Measurements from ENCODE around the gene CD302.
"Not testable (repeated sequence)": the region's sequence is repeated elsewhere in the genome, so short reads cannot be mapped to it uniquely, and the experiment has no call there.

The CD302 gene

GRCh38 chr2:159785195-159785594, 12.8 kb downstream of the CD302 start:
- no peak for TF ChIP-seq CTCF (IDR thresholded peaks at IDR 0.05; ENCODE audit: insufficient read depth, low read length, poor library complexity, severe bottlenecking)
- Histone ChIP-seq H3K27me3 (replicated peaks; ENCODE audit: control insufficient read depth, insufficient read depth, low read length) (no peaks in the 10 kb centered on the region), H3K4me3 (replicated peaks; ENCODE audit: low read depth, low read length) (no peak overlapping the region), H3K36me3 (ENCODE audit: control insufficient read depth, insufficient read depth, low read length) (no peaks in the 10 kb centered on the region)
- no peak for DNase-seq (ENCODE audit: extremely low read depth, insufficient read length)

GRCh38 chr2:159784744-159785143, 13.3 kb downstream of the CD302 start:
- not testable (repeated sequence) for H3K27me3 ChIP-seq (replicated peaks; ENCODE audit: control insufficient read depth, insufficient read depth, low read length); DNase-seq (ENCODE audit: extremely low read depth, insufficient read length); H3K4me3 ChIP-seq (replicated peaks; ENCODE audit: low read depth, low read length); H3K36me3 ChIP-seq (ENCODE audit: control insufficient read depth, insufficient read depth, low read length)

GRCh38 chr2:159783556-159783955, 14.5 kb downstream of the CD302 start:
- H3K36me3 ChIP-seq (ENCODE audit: control insufficient read depth, insufficient read depth, low read length), result no peaks in the 10 kb centered on the region
- H3K27me3 ChIP-seq (replicated peaks; ENCODE audit: control insufficient read depth, insufficient read depth, low read length), result no peaks in the 10 kb centered on the region
- no peak for TF ChIP-seq CTCF (IDR thresholded peaks at IDR 0.05; ENCODE audit: insufficient read depth, low read length, poor library complexity, severe bottlenecking)
- H3K4me3 ChIP-seq (replicated peaks; ENCODE audit: low read depth, low read length), result no peak overlapping the region
- no peak for DNase-seq (ENCODE audit: extremely low read depth, insufficient read length)

- TF ChIP-seq CTCF (IDR thresholded peaks at IDR 0.05; ENCODE audit: insufficient read depth, low read length, poor library complexity, severe bottlenecking), result no peak
- H3K36me3 ChIP-seq (ENCODE audit: control insufficient read depth, insufficient read depth, low read length), result no peaks in the 10 kb centered on the region; the same call in 1 of the 2 replicates
- no peaks in the 10 kb centered on the region for H3K27me3 ChIP-seq (replicated peaks; ENCODE audit: control insufficient read depth, insufficient read depth, low read length)
- no peak for DNase-seq (ENCODE audit: extremely low read depth, insufficient read length)
- H3K4me3 ChIP-seq (replicated peaks; ENCODE audit: low read depth, low read length), result no peak overlapping the region
These were observed 21.7 kb downstream of the CD302 start for GRCh38 chr2:159776321-159776720.

- TF ChIP-seq CTCF (IDR thresholded peaks at IDR 0.05; ENCODE audit: insufficient read depth, low read length, poor library complexity, severe bottlenecking), result no peak
- Histone ChIP-seq H3K4me3 (replicated peaks; ENCODE audit: low read depth, low read length) (no peak overlapping the region), H3K27me3 (replicated peaks; ENCODE audit: control insufficient read depth, insufficient read depth, low read length) (no peaks in the 10 kb centered on the region), H3K36me3 (ENCODE audit: control insufficient read depth, insufficient read depth, low read length) (no peaks in the 10 kb centered on the region; the same call in 1 of the 2 replicates)
- no peak for DNase-seq (ENCODE audit: extremely low read depth, insufficient read length)
These were observed 23.0 kb downstream of the CD302 start for GRCh38 chr2:159775021-159775420.

- TF ChIP-seq CTCF (IDR thresholded peaks at IDR 0.05; ENCODE audit: insufficient read depth, low read length, poor library complexity, severe bottlenecking), result no peak
- no peak for DNase-seq (ENCODE audit: extremely low read depth, insufficient read length)
- Histone ChIP-seq H3K36me3 (ENCODE audit: control insufficient read depth, insufficient read depth, low read length) (no peaks in the 10 kb centered on the region; the same call in 1 of the 2 replicates), H3K27me3 (replicated peaks; ENCODE audit: control insufficient read depth, insufficient read depth, low read length) (no peaks in the 10 kb centered on the region), H3K4me3 (replicated peaks; ENCODE audit: low read depth, low read length) (no peak overlapping the region)
These were observed 23.5 kb downstream of the CD302 start for GRCh38 chr2:159774370-159774990.
